ENCODE results near the gene TUFT1. TPM values are rescaled to one million over a fixed set of nuclear protein-coding genes. Genes with fewer than 3 reads are reported as not detected.

The TUFT1 gene
- total and polyA plus RNA-seq, 2 of the 4 experiments (the other 2 are of a cell fraction) = 21.2 to 30.3 TPM

GRCh38 chr1:151556052-151556451 is 15.9 kb downstream of the TUFT1 start:
- Histone ChIP-seq H3K23ac (ENCODE audit: low read depth, low read length) (no peak overlapping the region), H3K4me3 (ENCODE audit: insufficient read depth, low read depth, low read length) (no peak overlapping the region), H4K5ac (ENCODE audit: low read depth, low read length) (no peak overlapping the region), H2AK5ac (ENCODE audit: low read depth, low read length) (no peak overlapping the region), H2BK5ac (ENCODE audit: low read depth, low read length, poor library complexity, severe bottlenecking) (no peak overlapping the region), H3K9me3 (ENCODE audit: control insufficient read depth, insufficient read depth, low read length) (no peaks in the 10 kb centered on the region), H2BK15ac (ENCODE audit: low read depth, low read length) (no peak overlapping the region), H2BK120ac (ENCODE audit: low read depth, low read length) (no peak overlapping the region), H3K4me1 (ENCODE audit: control insufficient read depth, insufficient read depth, low read length) (no peaks in the 10 kb centered on the region; the same call in 1 of the 2 replicates), H3K56ac (ENCODE audit: extremely low read depth, insufficient read depth, low read length) (no peak overlapping the region), H4K91ac (ENCODE audit: insufficient read depth, low read depth, low read length) (no peak overlapping the region), H3K79me1 (ENCODE audit: low read depth in 1 of 2, low read length in 2 of 2) (peaks cover 17 to 61% of the 10 kb centered on the region in 2 experiments), H4K8ac (ENCODE audit: low read depth in 2 of 2, low read length in 2 of 2) (no peak overlapping the region), H3K4me2 (ENCODE audit: low read depth, low read length) (no peak overlapping the region), H2AFZ (replicated peaks; ENCODE audit: low read length, poor library complexity) (no peak overlapping the region), H4K20me1 (ENCODE audit: insufficient read depth, low read length) (peaks cover 28% of the 10 kb centered on the region), H3K14ac (replicated peaks; ENCODE audit: low read depth, low read length) (no peak overlapping the region), H3K27ac (ENCODE audit: insufficient read depth, low read length) (no peak overlapping the region), H3K9me1 (ENCODE audit: insufficient read depth, low read length) (peaks cover 11% of the 10 kb centered on the region; the same call in 1 of the 2 replicates), H3K4ac (ENCODE audit: low read depth, low read length) (no peak overlapping the region), H3K27me3 (ENCODE audit: control insufficient read depth, insufficient read depth, low read length) (no peaks in the 10 kb centered on the region), H2AK9ac (replicated peaks; ENCODE audit: low read depth, low read length, poor library complexity) (no peak overlapping the region), H3K36me3 (ENCODE audit: control insufficient read depth, insufficient read depth, low read length) (no peaks in the 10 kb centered on the region), H3K9ac (ENCODE audit: low read depth, low read length) (no peak overlapping the region), H3K18ac (ENCODE audit: low read depth, low read length) (no peak overlapping the region), H2BK20ac (ENCODE audit: low read depth, low read length) (no peak overlapping the region)
- DNase-seq = no peak
- no peak for ATAC-seq (ENCODE audit: low read depth)
- CTCF ChIA-PET = no interaction called here
- dilution Hi-C loops (cut with HindIII; ENCODE audit: low sequenced_read_pairs, unreplicated experiment) (no loop called here), intact Hi-C loops (cut with micrococcal nuclease) (no loop called here), in situ Hi-C loops (cut with MboI; ENCODE audit: low sequenced_read_pairs) (no loop called here)
- BruUV-seq (replicated peaks) = no TSS peak
- no CpG with 5 or more reads among the region's 2 CpGs for WGBS, 2 experiments (ENCODE audit: extremely low coverage in 2 of 2, insufficient read length in 1 of 2)
- TF ChIP-seq RAD21 (IDR thresholded peaks at IDR 0.05; ENCODE audit: low read length) (no peak), MXI1 (IDR thresholded peaks at IDR 0.05; ENCODE audit: borderline replicate concordance, low read depth, low read length) (no peak), POLR2A (IDR thresholded peaks at IDR 0.05; ENCODE audit: low read depth, low read length) (no peak), NFE2L2 (IDR thresholded peaks at IDR 0.05; ENCODE audit: low read depth, low read length) (no peak), RFX5 (IDR thresholded peaks at IDR 0.05; ENCODE audit: low read depth, low read length) (no peak), RCOR1 (IDR thresholded peaks at IDR 0.05; ENCODE audit: insufficient replicate concordance, low read length) (no peak)
- POLR2A ChIA-PET (ENCODE audit: unreplicated experiment) = no interaction called here
